G401 (cell line): ENCODE data around the gene GPA33. TPM values are rescaled to one million over a fixed set of nuclear protein-coding genes. Genes with fewer than 3 reads are reported as not detected.
A peak's percentile ranks its signal among the peaks of the same experiment; 100 is the strongest.

ENCODE experiments used
- DNase-seq: peaks from one replicate; pipeline ENCODE4 v3.0.0-alpha.2; 2015; ENCODE audit warnings: low spot score
- in situ Hi-C: cut with HindIII; loops from 2 replicates; pipeline ENCODE4 v1.10.0; 2016; ENCODE audit warnings: low sequenced_read_pairs, mixed read lengths
- total RNA-seq: library from RNA; depleted of rRNA; stranded (reverse); fragments of >200 nt; shearing (Covaris generic); gene quantifications from 2 replicates; pipeline ENCODE4 v1.2.3, GENCODE V29; 2014; rRNA removed

GPA33 gene
- total RNA-seq = 0.12 and 1.1 TPM in 2 replicates

GRCh38 chr1:167090314-167090942 lies at the start of gene GPA33:
Gene GPA33, minus strand, starts transcription at chr1:167090377. Its CDS starts 90 bp downstream, at chr1:167090287.
- in situ Hi-C loops = no loop called here
- no peak for DNase-seq

GRCh38 chr1:167138703-167139102 lies 48.5 kb upstream of the GPA33 start:
- peak; percentile 19 for DNase-seq
- in situ Hi-C loops = no loop called here

GRCh38 chr1:167137793-167138510 lies 47.8 kb upstream of the GPA33 start:
- peak; percentile 40 for DNase-seq
- in situ Hi-C loops = no loop called here

GRCh38 chr1:167137332-167137781 lies 47.2 kb upstream of the GPA33 start:
- in situ Hi-C loops = no loop called here
- DNase-seq = peak; percentile 90

- in situ Hi-C loops = no loop called here
- DNase-seq = peak; percentile 40
These were observed 46.6 kb upstream of the GPA33 start for GRCh38 chr1:167136806-167137205.

- in situ Hi-C loops = no loop called here
- peak; percentile 54 for DNase-seq
These were observed 46.0 kb upstream of the GPA33 start for GRCh38 chr1:167136191-167136614.

- in situ Hi-C loops = no loop called here
- peak; percentile 91 for DNase-seq
These were observed 45.2 kb upstream of the GPA33 start for GRCh38 chr1:167135281-167135840.

GRCh38 chr1:167132301-167133010 lies 42.3 kb upstream of the GPA33 start:
- DNase-seq = no peak
- in situ Hi-C loops = no loop called here

- DNase-seq = no peak
- in situ Hi-C loops = no loop called here
These were observed 40.8 kb upstream of the GPA33 start for GRCh38 chr1:167130829-167131510.

- DNase-seq = no peak
These were observed 38.4 kb upstream of the GPA33 start for GRCh38 chr1:167128261-167129227.

GRCh38 chr1:167127661-167128060 lies 37.5 kb upstream of the GPA33 start:
- DNase-seq = no peak
- in situ Hi-C loops = no loop called here

More at GRCh38 chr1:167128261-167129227, 38.4 kb upstream of the GPA33 start:
- in situ Hi-C loops = no loop called here

GRCh38 chr1:167127236-167127635 lies 37.1 kb upstream of the GPA33 start:
- no peak for DNase-seq
- in situ Hi-C loops = no loop called here

GRCh38 chr1:167126811-167127210 lies 36.6 kb upstream of the GPA33 start:
- DNase-seq = no peak
- in situ Hi-C loops = no loop called here

GRCh38 chr1:167126317-167126716 lies 36.1 kb upstream of the GPA33 start:
- in situ Hi-C loops = no loop called here

GRCh38 chr1:167122568-167122967 lies 32.4 kb upstream of the GPA33 start:
- no peak for DNase-seq
- in situ Hi-C loops = no loop called here

More at GRCh38 chr1:167126317-167126716, 36.1 kb upstream of the GPA33 start:
- no peak for DNase-seq

- in situ Hi-C loops = no loop called here
- no peak for DNase-seq
These were observed 31.9 kb upstream of the GPA33 start for GRCh38 chr1:167122121-167122480.

- in situ Hi-C loops = no loop called here
- peak; percentile 87 for DNase-seq
These were observed 31.4 kb upstream of the GPA33 start for GRCh38 chr1:167121375-167122120.
